Mammary epithelial cell (primary cell): ENCODE results near the gene DGCR6.
"Not testable (repeated sequence)": the region's sequence is repeated elsewhere in the genome, so short reads cannot be mapped to it uniquely, and the experiment has no call there.

Experiments
- CTCF ChIP-seq, 2 donors: IDR thresholded peaks in 1 of 2; conservative IDR thresholded peaks in 1 of 2; 2 replicates each; pipeline ENCODE4 v1.5.1; 2011 to 2012; ENCODE audit warnings: inconsistent platforms in 2 of 2, low read length in 2 of 2, mild to moderate bottlenecking in 2 of 2, control low read depth in 1 of 2, low read depth in 1 of 2; ENCODE audit not compliant: insufficient read depth in 1 of 2; ENCODE audit errors: extremely low read depth in 1 of 2
- EZH2 ChIP-seq: IDR thresholded peaks from 2 replicates; pipeline ENCODE4 v1.6.1; 2012; ENCODE audit warnings: low read length, inconsistent platforms, borderline replicate concordance

- not testable (repeated sequence) for TF ChIP-seq CTCF (conservative IDR thresholded peaks at IDR 0.05 in 1 of 2, IDR thresholded peaks at IDR 0.05 in 1 of 2; ENCODE audit: extremely low read depth in 1 of 2, insufficient read depth in 1 of 2, low read depth in 1 of 2, low read length in 2 of 2); EZH2
Measured at GRCh38 chr22:18934688-18935087, 28.6 kb downstream of the DGCR6 start.
